Sigmoid colon (tissue), 4 donors: ENCODE measurements around the gene ZMYND10.

Experiments
- EP300 ChIP-seq, 4 donors: sonication (generic); formaldehyde crosslinking; IDR thresholded peaks; one replicate each; pipeline ENCODE4 v1.6.1; 2017; ENCODE audit warnings: antibody characterized with exemption in 4 of 4
- TF ChIP-seq, protein P1 (sequence below), 4 experiments: fragments of 450-650 bp in 3 of 4; fragments of 200-600 bp in 1 of 4; IDR thresholded peaks; one replicate each; pipeline ENCODE4 v1.5.1; 2016 to 2019; ENCODE audit warnings: antibody characterized with exemption in 4 of 4, mild to moderate bottlenecking in 3 of 4, moderate library complexity in 2 of 4

DNA sequence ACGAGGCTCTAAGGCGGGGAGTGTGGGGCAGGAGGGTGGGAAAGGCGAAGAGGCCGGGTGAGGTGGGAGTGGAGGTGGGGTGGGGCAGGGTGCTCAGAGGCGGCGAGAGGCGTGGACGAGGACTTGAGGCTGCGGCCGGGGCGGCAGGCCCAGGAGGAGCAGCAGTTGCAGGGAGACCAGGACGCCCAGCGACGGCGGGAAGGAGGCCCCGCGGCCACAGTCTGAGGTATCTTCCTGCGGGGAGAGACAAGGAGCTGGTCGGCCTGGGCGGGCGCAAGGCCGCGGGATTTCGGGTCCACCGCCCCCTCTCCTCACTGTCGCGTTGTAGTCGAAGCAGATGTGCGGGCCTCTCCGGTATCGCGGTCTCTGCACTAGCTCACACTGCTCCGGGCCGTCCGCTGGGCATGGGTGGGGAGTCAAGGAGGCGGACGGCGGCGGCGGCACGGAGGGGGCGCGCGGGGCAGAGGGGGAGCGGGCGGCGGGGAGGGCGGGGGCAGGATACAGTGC lies 19.1 kb upstream of the ZMYND10 start:
- TF ChIP-seq, protein P1, sequence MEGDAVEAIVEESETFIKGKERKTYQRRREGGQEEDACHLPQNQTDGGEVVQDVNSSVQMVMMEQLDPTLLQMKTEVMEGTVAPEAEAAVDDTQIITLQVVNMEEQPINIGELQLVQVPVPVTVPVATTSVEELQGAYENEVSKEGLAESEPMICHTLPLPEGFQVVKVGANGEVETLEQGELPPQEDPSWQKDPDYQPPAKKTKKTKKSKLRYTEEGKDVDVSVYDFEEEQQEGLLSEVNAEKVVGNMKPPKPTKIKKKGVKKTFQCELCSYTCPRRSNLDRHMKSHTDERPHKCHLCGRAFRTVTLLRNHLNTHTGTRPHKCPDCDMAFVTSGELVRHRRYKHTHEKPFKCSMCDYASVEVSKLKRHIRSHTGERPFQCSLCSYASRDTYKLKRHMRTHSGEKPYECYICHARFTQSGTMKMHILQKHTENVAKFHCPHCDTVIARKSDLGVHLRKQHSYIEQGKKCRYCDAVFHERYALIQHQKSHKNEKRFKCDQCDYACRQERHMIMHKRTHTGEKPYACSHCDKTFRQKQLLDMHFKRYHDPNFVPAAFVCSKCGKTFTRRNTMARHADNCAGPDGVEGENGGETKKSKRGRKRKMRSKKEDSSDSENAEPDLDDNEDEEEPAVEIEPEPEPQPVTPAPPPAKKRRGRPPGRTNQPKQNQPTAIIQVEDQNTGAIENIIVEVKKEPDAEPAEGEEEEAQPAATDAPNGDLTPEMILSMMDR (IDR thresholded peaks at IDR 0.05) = no peak
- no peak for TF ChIP-seq EP300 (IDR thresholded peaks at IDR 0.05)
